Measurements from ENCODE around the gene COQ9.
"Not testable (repeated sequence)": the region's sequence is repeated elsewhere in the genome, so short reads cannot be mapped to it uniquely, and the experiment has no call there.

Gene COQ9, protein sequence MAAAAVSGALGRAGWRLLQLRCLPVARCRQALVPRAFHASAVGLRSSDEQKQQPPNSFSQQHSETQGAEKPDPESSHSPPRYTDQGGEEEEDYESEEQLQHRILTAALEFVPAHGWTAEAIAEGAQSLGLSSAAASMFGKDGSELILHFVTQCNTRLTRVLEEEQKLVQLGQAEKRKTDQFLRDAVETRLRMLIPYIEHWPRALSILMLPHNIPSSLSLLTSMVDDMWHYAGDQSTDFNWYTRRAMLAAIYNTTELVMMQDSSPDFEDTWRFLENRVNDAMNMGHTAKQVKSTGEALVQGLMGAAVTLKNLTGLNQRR

DNA sequence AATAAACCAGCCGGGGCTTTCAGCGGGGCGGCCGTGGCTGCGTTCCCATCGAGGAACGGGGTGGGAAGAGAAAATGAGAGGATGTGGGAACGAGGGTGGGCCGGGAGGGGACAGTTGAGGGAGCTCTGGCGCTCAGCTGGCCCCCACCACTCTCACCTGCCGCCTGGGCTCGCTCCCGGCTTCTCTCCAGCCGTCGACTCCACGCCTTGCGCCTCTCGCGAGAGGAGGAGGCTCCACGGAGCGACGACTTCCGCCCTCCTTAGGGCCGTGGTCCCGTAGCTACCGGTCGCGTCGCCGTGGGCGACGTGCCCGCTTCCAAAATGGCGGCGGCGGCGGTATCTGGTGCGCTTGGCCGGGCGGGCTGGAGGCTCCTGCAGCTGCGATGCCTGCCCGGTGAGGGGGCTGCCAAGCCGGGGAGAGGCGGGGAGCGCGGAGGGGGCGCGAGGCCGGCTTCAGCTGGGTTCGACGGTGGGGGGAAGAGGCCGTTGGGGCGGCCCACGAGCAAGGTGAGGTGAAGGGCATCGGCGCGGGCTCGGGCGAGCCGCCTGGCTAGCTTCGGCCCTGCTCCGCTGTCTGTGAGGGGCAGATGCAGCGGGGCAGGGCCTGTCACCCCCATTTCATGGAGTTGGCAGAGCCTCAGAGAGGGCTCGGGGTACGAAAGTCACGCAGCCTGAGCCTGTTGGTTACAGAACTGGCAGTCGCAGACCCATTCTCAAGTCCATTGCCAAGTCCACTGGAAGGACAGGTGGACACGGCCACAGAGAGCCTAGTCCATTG is at the start of gene COQ9, which contains the start of gene CIAPIN1:
Gene COQ9 (plus strand): TSS at position 294 of the 777 bp plus-strand sequence. CDS start 27 bp downstream, at position 321.
Gene CIAPIN1 (minus strand): TSS at position 200 of the 777 bp plus-strand sequence. CDS start 6,457 bp downstream, outside the sequence.
- peak; percentile 87 to 89 for DNase-seq (ENCODE audit: low read depth in 2 of 2)

DNA sequence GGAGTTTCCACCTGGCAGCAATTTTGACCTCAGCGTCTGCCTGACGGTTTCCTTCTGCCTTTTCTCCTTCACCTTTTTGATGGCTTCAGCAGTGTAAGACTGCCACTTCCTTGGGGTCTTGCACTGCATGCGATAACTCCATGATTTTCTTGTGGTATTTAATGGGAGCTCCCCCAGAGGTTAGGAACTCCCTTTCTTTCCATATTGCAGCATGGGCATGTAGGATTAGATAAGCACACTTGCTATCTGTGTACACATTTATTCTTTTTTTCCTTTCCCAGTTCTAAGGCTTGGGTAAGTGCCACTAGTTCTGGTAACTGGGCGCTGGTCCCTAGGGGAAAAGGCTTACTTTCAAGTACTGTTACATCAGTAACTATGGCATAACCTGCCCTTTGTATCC is 49.8 kb upstream of the COQ9 start:
- not testable (repeated sequence) for DNase-seq (ENCODE audit: low read depth in 2 of 2)

- DNase-seq (ENCODE audit: low read depth in 2 of 2): no peak
Observed at GRCh38 chr16:57401943-57402640, 45.2 kb upstream of the COQ9 start.

DNA sequence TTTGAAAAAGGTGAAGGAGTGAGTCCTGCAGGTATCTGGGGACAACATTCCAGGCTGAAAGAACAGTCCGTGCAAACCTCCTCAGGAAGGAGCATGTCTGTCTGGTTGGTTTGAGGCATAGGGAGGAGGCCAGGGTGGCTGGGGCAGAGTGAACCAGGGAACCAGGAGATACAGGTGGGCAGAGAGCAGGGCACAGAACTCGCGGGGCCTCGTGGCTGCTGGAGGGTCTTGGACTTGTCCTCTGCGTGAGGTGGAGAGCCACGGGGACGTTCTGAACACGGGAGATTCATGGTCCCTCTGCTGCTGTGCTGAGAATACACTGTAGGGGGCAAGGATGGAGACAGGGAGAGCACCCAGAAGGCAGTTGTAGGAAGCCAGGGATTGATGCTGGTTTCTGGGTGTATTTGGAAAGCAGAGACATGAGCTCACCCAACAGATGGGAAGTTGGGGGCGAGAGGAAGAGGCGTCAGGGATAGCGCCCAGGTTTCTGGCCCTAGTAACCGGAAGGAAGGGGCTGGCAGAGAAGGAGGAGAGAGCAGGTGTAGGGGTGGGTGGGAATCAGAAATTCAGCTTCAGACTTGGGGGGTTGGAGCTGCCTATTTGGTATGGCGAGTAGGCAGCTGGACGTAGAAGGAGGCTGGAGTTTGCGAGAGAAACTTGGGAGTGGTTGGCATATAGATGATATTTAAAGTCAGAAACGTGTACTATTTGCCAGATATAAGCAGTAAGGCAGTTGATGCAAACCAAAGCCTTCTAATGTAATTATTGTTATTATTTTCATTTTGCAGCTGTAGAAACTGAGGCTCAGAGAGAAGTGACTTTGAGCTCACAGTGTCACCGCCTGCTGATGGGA is 43.1 kb upstream of the COQ9 start, which contains the start of gene CCL17:
Gene CCL17 (plus strand): TSS at position 803 of the 853 bp plus-strand sequence. CDS start 9,166 bp downstream, outside the sequence.
- no peak for DNase-seq (ENCODE audit: low read depth in 2 of 2)

GRCh38 chr16:57405097-57405496 is 42.2 kb upstream of the COQ9 start:
- DNase-seq (ENCODE audit: low read depth in 2 of 2): no peak

DNA sequence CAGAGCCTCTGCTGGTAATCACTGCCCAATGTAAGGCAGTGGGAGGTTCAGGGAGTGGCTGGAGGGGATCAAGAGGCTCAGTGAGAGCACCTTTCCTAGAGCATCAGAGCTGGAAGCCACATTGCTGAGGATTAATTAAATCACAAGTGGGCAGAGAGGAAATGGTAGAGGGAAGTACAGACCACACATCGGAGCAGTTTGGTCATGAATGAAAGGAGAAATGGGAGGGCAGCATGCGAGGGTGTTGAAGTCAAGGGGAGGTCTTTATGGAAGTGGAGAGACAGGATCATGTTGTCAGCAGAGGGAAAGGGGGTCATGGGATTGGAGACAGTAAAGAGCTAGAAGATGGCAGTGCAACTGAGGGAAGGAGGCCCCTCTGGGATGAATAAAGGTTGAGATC is 40.4 kb upstream of the COQ9 start:
- no peak for DNase-seq (ENCODE audit: low read depth in 2 of 2)

- no peak for DNase-seq (ENCODE audit: low read depth in 2 of 2)
Observed at GRCh38 chr16:57407521-57408353, 39.5 kb upstream of the COQ9 start.

GRCh38 chr16:57409065-57409464 is 38.2 kb upstream of the COQ9 start:
- no peak for DNase-seq (ENCODE audit: low read depth in 2 of 2)

DNA sequence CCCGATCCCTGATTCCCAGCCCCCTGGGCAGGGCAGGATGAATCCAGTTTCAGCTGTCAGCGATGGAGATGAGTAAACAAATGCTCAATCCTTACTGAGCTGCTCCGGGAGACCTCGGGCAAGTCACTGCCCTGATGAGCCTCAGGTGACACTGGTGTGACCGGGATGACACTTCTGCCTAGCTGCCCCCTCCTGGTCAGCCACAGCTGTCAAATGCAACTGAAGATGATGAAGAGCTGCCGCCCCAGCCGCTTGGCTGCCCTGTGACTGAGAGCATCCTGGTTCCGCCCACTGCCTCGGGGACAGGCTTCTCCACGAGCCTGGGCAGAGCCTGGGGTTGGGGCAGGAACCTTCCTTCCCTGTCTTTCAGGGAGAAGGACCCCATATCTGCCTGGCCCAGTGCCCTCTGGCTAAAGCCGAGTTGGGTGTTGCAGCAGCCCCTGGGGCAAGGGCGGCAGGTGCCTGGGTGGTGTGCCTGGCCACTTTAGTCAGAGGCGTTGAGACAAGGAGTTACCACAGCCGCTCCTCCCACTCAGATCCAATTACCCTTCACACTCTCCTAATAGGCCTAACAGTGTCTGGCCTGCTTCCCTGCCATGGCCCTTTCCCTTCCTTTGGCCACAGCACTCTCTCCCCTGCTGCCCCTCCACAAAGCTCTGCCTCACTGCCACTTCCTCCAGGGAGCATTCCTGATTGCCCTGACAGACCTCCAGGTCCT is 37.2 kb upstream of the COQ9 start:
- DNase-seq (ENCODE audit: low read depth in 2 of 2): no peak

DNA sequence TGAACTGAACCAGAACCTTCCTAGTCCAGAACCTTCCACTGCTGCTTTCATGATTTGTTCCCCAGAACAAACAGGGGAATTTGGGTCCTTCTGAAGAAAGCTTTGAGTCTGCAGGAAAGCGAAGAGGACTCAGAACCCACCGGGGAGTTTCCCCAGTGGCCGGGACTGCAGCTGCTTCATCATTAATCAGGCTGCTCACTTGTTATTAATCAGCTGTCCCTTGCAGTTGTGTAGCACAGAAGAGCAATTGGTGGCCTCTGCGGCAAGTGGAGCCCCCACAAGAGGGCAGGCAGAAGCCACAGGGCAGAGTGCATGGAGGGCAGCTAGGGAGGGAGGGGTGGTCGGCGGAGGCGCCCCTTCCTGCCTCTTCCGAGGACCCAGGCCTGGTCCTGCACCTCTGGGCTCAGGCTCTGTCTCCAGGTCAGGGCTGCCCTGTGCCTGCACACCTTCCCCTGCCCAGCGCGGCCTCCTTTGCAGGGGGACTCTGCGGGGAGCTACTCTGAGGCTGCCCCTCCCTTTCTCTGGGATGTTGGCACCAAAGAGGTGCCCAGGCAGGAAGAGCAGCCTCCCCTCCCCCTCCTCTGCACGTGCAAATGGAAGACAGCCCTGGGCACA is 35.8 kb upstream of the COQ9 start:
- no peak for DNase-seq (ENCODE audit: low read depth in 2 of 2)

GRCh38 chr16:57412584-57412983 is 34.7 kb upstream of the COQ9 start:
- no peak for DNase-seq (ENCODE audit: low read depth in 2 of 2)

DNA sequence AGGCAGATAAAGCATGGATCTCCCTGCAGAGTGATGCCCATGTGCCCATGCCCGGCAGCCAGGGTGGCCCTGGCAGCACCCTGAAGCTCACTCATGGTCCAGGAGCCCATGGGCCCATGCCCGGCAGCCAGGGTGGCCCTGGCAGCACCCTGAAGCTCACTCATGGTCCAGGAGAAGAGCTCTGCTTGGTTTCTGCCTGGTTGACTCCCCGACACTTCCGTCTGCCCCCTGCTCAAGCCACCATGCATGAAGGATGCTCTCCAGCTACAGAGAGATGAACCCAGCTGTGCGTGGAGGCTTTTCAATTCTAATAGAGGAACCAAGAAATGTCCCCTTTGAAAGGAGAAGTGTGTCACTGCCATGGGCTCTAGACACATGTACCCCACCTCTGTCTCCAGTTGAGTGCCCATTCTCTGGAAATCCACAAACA is 34.0 kb upstream of the COQ9 start:
- no peak for DNase-seq (ENCODE audit: low read depth in 2 of 2)

DNA sequence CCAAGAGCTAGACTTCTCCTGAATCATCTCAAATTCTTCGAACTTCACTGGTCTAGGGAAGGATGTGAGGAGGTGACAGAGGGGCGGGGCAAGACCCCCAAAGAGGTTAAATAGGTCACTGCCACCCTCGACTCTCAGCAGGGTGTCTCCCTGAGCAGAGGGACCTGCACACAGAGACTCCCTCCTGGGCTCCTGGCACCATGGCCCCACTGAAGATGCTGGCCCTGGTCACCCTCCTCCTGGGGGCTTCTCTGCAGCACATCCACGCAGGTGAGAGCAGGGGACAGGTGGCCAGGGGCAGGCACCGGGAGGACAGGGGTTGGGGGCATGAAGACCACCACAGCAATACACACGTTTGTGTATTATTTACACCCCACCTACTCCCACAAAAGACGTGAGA is 33.5 kb upstream of the COQ9 start:
- DNase-seq (ENCODE audit: low read depth in 2 of 2): no peak

DNA sequence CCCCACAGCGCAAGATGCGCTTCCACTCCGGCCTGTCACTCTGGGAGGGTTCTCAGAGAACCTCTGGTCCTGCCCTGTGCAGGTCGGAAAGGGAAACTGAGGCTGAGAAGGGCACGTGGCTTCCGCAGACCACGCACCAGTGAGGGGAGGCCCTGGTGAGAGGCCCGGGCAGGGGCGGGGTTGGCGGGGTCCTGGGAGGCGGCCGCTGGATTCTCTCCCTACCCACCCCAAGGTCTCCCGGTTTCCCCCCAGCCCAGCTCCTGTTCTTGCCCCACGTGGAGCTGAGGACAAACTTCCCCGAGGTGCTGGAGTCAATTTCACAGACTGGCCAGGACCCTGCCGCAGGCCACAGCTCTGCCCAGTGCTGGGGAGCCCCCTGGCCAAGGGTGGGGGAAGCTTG is 31.2 kb upstream of the COQ9 start:
- no peak for DNase-seq (ENCODE audit: low read depth in 2 of 2)

DNA sequence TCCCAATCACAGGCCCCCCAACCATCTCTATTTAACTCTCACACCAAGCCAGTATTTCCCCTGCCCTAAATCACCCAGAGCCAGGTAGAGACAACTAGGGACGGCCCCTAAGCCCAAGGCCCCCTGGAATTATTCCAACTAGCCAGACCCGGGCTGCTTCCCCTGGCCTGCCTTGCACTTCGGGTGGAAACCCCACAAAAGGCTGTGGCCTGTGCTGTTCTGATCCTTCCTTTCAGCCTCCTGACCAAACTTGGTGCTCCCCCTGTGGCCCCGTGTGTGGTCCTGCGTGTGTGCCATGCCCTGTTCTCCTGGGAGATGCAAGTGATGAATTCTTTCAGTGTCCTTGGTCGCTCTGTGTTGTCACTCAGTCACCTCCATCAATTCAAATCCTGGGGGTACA is 27.8 kb upstream of the COQ9 start:
- DNase-seq (ENCODE audit: low read depth in 2 of 2): no peak

- no peak for DNase-seq (ENCODE audit: low read depth in 2 of 2)
Observed at GRCh38 chr16:57422026-57422944, 25.0 kb upstream of the COQ9 start.

DNA sequence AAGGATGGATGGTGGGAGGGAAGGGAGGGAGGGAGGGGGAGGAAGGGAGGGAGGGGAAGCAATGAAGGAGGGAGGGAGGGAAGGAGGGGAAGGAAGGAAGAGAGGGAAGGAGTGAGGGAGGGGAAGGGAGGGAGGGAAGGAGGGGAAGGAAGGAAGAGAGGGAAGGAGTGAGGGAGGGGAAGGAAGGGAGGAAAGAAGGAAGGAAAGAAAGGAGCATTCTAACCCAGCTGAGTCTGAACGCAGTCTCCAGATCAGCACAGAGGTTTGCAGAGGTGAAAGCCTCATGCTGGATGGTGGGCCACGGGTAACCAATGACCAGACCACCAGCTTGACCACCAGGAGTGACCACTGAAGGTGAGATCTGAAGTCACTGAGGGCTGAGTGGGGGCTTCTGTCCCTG is 24.1 kb upstream of the COQ9 start:
- no peak for DNase-seq (ENCODE audit: low read depth in 2 of 2)

GRCh38 chr16:57424583-57424982 is 22.7 kb upstream of the COQ9 start:
- no peak for DNase-seq (ENCODE audit: low read depth in 2 of 2)

All from stimulated activated CD4-positive, alpha-beta T cell treated with anti-CD3 and anti-CD28 coated beads, Interleukin-4, amount 100 ng/mL, for 48 hours (primary cell).